B cell (primary cell): Measurements from ENCODE around the gene GGTA1. TPM values are rescaled to one million over a fixed set of nuclear protein-coding genes. Genes with fewer than 3 reads are reported as not detected.
"Not testable (repeated sequence)": the region's sequence is repeated elsewhere in the genome, so short reads cannot be mapped to it uniquely, and the experiment has no call there.

Source experiments
- ATAC-seq: fragments of 200-7000 bp; cut with Tn5 transposase; one replicate; pipeline ENCODE4 v1.10.0; 2021; ENCODE audit warnings: low read depth, mild to moderate bottlenecking, moderate number of reproducible peaks, moderate library complexity
- CTCF ChIA-PET: fragments of 350-600 bp; sonication (Branson Sonifier 250); formaldehyde crosslinking; loops from one replicate; lab custom pipeline; 2021; ENCODE audit warnings: antibody characterized with exemption, inconsistent platforms; lab: Charles Lee
- POLR2A ChIA-PET: fragments of 350-600 bp; sonication (Branson Sonifier 250); formaldehyde crosslinking; loops from one replicate; lab custom pipeline; 2021; ENCODE audit warnings: antibody characterized with exemption; lab: Charles Lee
- DNase-seq: peaks from one replicate; pipeline ENCODE4 v3.0.0; 2013
- H2AFZ ChIP-seq: 2 replicates; pipeline ENCODE4 v1.6.1; 2012; ENCODE audit warnings: mild to moderate bottlenecking, low read depth, low read length; ENCODE audit not compliant: insufficient read depth, poor library complexity, severe bottlenecking
- H3K27ac ChIP-seq, 2 donors: 1 replicate in 1 of 2; 2 replicates in 1 of 2; pipeline ENCODE4 v1.5.1; 2012 to 2013; ENCODE audit warnings: low read length in 2 of 2, mild to moderate bottlenecking in 2 of 2, moderate library complexity in 1 of 2
- H3K27me3 ChIP-seq, 4 experiments: fragments of 200-600 bp in 1 of 4; sonication (generic) in 1 of 4; replicated peaks in 1 of 4; 1 replicate in 2 of 4; 2 replicates in 2 of 4; pipeline versions ENCODE4 v1.6.1 to v1.7.0; 2013 to 2016; ENCODE audit warnings: low read length in 3 of 4, mild to moderate bottlenecking in 2 of 4, mixed read lengths in 1 of 4, moderate library complexity in 1 of 4; ENCODE audit not compliant: insufficient read depth in 4 of 4, control insufficient read depth in 3 of 4; ENCODE audit errors: control extremely low read depth in 1 of 4
- H3K36me3 ChIP-seq, 2 experiments: replicated peaks in 1 of 2; 1 replicate in 1 of 2; 2 replicates in 1 of 2; pipeline versions ENCODE4 v1.6.1 to v1.7.1; 2013; ENCODE audit warnings: low read length in 1 of 2; ENCODE audit not compliant: insufficient read depth in 2 of 2, control insufficient read depth in 1 of 2; ENCODE audit errors: control extremely low read depth in 1 of 2, extremely low read depth in 1 of 2
- H3K4me1 ChIP-seq, 2 donors: fragments of 200-600 bp in 1 of 2; sonication (generic) in 1 of 2; 1 replicate in 1 of 2; 2 replicates in 1 of 2; pipeline versions ENCODE4 v1.5.1 to v1.6.1; 2013 to 2017; ENCODE audit warnings: low read length in 2 of 2; ENCODE audit not compliant: control insufficient read depth in 2 of 2, insufficient read depth in 2 of 2
- H3K4me2 ChIP-seq: replicated peaks from 2 replicates; pipeline ENCODE3; 2012; ENCODE audit warnings: mild to moderate bottlenecking, low read depth, low read length; ENCODE audit not compliant: poor library complexity, severe bottlenecking
- H3K4me3 ChIP-seq, 5 experiments: fragments of 200-600 bp in 1 of 5; sonication (generic) in 1 of 5; 1 replicate in 3 of 5; 2 replicates in 2 of 5; pipeline versions ENCODE4 v1.5.1 to v1.7.0; 2011 to 2016; ENCODE audit warnings: low read length in 4 of 5, mild to moderate bottlenecking in 4 of 5, low read depth in 2 of 5, control low read depth in 1 of 5, moderate library complexity in 1 of 5; ENCODE audit not compliant: insufficient read depth in 1 of 5; ENCODE audit errors: control extremely low read depth in 1 of 5, extremely low read depth in 1 of 5
- H3K79me2 ChIP-seq: fragments of 200-600 bp; sonication (generic); one replicate; pipeline ENCODE4 v1.6.0; 2016; ENCODE audit warnings: low read length; ENCODE audit not compliant: control insufficient read depth, insufficient read depth
- H3K9ac ChIP-seq: fragments of 200-600 bp; sonication (generic); 2 replicates; pipeline ENCODE4 v1.6.1; 2017; ENCODE audit warnings: mild to moderate bottlenecking, low read length, moderate library complexity
- H3K9me3 ChIP-seq, 3 donors: one replicate each; pipeline versions ENCODE4 v1.6.1 to v1.7.1; 2013; ENCODE audit warnings: low read length in 2 of 3; ENCODE audit not compliant: control insufficient read depth in 2 of 3, insufficient read depth in 1 of 3; ENCODE audit errors: control extremely low read depth in 1 of 3
- H4K20me1 ChIP-seq: 2 replicates; pipeline ENCODE4 v1.6.0; 2012; ENCODE audit warnings: mild to moderate bottlenecking, low read length; ENCODE audit not compliant: insufficient read depth, control insufficient read depth, poor library complexity, severe bottlenecking
- H3K27ac Mint-ChIP-seq: one replicate; pipeline ENCODE4 v1.8.0; 2021; ENCODE audit warnings: mixed read lengths
- H3K27me3 Mint-ChIP-seq: one replicate; pipeline ENCODE4 v1.8.0; 2021; ENCODE audit warnings: mixed read lengths
- H3K4me1 Mint-ChIP-seq: one replicate; pipeline ENCODE4 v1.8.0; 2021; ENCODE audit warnings: mixed read lengths
- H3K4me3 Mint-ChIP-seq: one replicate; pipeline ENCODE4 v1.8.0; 2021; ENCODE audit warnings: mixed read lengths
- H3K9me3 Mint-ChIP-seq: one replicate; pipeline ENCODE4 v1.8.0; 2022; ENCODE audit warnings: mixed read lengths; ENCODE audit not compliant: insufficient read depth
- EZH2 ChIP-seq: IDR thresholded peaks from 2 replicates; pipeline ENCODE4 v1.6.1; 2012; ENCODE audit warnings: borderline replicate concordance, low read depth, mild to moderate bottlenecking, moderate library complexity, low read length; ENCODE audit not compliant: insufficient read depth, poor library complexity, severe bottlenecking
- WGBS: methylation state at CpG from one replicate; pipeline ENCODE4 v1.1.5; 2013; ENCODE audit warnings: missing lambda C conversion rate; ENCODE audit not compliant: insufficient coverage; 5-methylcytosine and 5-hydroxymethylcytosine counted together
- intact Hi-C: fragments of 100-400 bp; cut with micrococcal nuclease; formaldehyde crosslinking; loops from one replicate; pipeline ENCODE4 v1.10.0; 2022
- polyA plus RNA-seq: library from polyadenylated mRNA; depleted of rRNA; stranded (reverse); fragments of >200 nt; gene quantifications from 2 replicates; pipeline ENCODE4 v1.2.3, GENCODE V29; 2012
- total RNA-seq, 2 donors: library from RNA; stranded (reverse); fragments of 120-200 nt in 1 of 2; gene quantifications; 1 replicate in 1 of 2; 2 replicates in 1 of 2; pipeline versions ENCODE4 v1.2.3 to v1.2.4, GENCODE V29; 2013 to 2022
- TF ChIP-seq, protein P1 (sequence below): fragments of 200-600 bp; IDR thresholded peaks from one replicate; pipeline ENCODE4 v1.8.0; 2022; ENCODE audit warnings: antibody characterized with exemption, mild to moderate bottlenecking

Gene GGTA1
- total and polyA plus RNA-seq, 2 donors (not counting 1 experiment from before 2014, with no cell fraction given) = not detected

DNA sequence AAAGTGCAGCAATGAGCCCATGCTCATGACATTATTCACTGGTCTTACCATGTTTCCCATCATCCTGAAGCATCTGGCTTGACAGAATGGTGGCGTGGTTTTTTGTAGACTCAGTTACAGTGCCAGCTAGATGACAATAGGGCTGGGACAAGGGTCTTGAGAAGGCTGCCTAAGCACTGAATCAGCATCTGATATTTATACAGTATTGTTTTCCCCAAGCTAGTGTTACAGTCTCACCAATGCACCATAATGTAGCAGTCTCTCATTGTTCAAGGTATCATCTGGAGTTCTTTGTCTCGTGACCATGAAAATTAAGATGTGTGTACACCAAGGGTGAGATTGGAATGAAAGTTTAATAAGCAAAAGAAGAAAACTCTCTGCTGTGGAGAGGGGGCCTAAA, 19.0 kb upstream of the GGTA1 start:
- TF ChIP-seq EZH2 = no peak
- TF ChIP-seq, protein P1, sequence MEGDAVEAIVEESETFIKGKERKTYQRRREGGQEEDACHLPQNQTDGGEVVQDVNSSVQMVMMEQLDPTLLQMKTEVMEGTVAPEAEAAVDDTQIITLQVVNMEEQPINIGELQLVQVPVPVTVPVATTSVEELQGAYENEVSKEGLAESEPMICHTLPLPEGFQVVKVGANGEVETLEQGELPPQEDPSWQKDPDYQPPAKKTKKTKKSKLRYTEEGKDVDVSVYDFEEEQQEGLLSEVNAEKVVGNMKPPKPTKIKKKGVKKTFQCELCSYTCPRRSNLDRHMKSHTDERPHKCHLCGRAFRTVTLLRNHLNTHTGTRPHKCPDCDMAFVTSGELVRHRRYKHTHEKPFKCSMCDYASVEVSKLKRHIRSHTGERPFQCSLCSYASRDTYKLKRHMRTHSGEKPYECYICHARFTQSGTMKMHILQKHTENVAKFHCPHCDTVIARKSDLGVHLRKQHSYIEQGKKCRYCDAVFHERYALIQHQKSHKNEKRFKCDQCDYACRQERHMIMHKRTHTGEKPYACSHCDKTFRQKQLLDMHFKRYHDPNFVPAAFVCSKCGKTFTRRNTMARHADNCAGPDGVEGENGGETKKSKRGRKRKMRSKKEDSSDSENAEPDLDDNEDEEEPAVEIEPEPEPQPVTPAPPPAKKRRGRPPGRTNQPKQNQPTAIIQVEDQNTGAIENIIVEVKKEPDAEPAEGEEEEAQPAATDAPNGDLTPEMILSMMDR = no peak
- DNase-seq (no peak), ATAC-seq (no peak)
- Histone ChIP-seq H3K4me2 (no peak overlapping the region), H3K27ac (no peak overlapping the region), H3K4me3 (no peak overlapping the region), H2AFZ (no peak overlapping the region), H3K9me3 (peaks cover 0 to 17% (median 0%) of the 10 kb centered on the region in 3 donors), H4K20me1 (no peaks in the 10 kb centered on the region), H3K27me3 (peaks cover 0 to 6% (median 0%) of the 10 kb centered on the region in 4 experiments), H3K36me3 (no peaks in the 10 kb centered on the region), H3K79me2 (no peaks in the 10 kb centered on the region), H3K4me1 (no peaks in the 10 kb centered on the region), H3K9ac (no peak overlapping the region)
- Mint-ChIP-seq H3K4me3 (no peak overlapping the region), H3K27ac (no peak overlapping the region), H3K4me1 (no peaks in the 10 kb centered on the region), H3K27me3 (peaks cover 26% of the 10 kb centered on the region), H3K9me3 (peaks cover 3% of the 10 kb centered on the region)
- 93% methylated on average over 2 of the region's 2 CpGs for WGBS
- ChIA-PET CTCF (no interaction called here), POLR2A (no interaction called here)
- intact Hi-C loops = no loop called here

DNA sequence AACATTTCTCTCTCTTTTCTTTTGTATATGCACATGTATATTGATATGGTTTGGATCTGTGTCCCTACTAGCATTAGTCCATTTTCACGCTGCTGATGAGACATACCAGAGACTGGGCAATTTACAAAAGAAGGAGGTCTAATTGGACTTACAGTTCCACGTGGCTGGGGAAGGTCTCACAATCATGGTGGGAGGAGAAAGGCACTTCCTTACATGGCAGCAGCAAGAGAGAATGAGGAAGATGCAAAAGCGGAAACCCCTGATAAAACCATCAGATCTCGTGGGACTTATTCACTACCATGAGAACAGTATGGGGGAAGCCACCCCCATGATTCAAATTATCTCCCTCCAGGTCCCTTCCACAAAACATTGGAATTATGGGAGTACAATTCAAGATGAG, 13.5 kb upstream of the GGTA1 start:
- H3K36me3 ChIP-seq, H2AFZ ChIP-seq, H4K20me1 ChIP-seq, H3K4me3 Mint-ChIP-seq, CTCF ChIA-PET, H3K9ac ChIP-seq, DNase-seq, H3K9me3 Mint-ChIP-seq, H3K4me2 ChIP-seq, ATAC-seq, H3K4me1 ChIP-seq, H3K27me3 ChIP-seq, H3K79me2 ChIP-seq, POLR2A ChIA-PET, H3K4me3 ChIP-seq, intact Hi-C loops, H3K27ac Mint-ChIP-seq, H3K27ac ChIP-seq: not testable (repeated sequence)
- no CpG with 5 or more reads among the region's 4 CpGs for WGBS
- H3K27me3 Mint-ChIP-seq = peaks cover 11% of the 10 kb centered on the region
- H3K4me1 Mint-ChIP-seq = peaks cover 12% of the 10 kb centered on the region
- peaks cover 0 to 20% (median 9%) of the 10 kb centered on the region in 3 donors for H3K9me3 ChIP-seq
